ENCODE measurements around the gene GSTM5.
"Not testable (repeated sequence)": the region's sequence is repeated elsewhere in the genome, so short reads cannot be mapped to it uniquely, and the experiment has no call there.

The GSTM5 gene

DNA sequence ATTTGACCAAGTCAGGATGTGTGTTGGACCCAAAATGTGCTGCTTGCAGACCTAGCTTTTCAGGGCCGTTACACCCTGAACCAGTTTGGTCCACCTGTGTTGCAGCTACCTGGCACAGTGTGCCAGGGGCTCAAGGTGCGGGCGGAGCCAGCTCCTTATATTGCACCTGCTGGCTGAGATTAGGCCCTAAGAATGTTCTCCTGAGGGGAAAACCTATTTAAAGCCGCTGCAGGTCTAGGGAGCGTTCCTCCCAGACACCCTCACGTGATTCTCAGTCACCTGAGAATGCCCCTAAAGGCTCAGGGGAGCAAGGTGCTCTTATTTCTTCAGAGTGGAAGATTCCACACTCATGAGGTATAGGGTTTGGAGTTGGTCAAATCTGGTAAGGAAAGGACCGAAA is 16.8 kb downstream of the GSTM5 start:
- DNase-seq (ENCODE audit: low read depth): no peak

GRCh38 chr1:109730666-109731065 is 18.6 kb downstream of the GSTM5 start:
- no peak for DNase-seq (ENCODE audit: low read depth)

GRCh38 chr1:109732390-109732881 is 20.4 kb downstream of the GSTM5 start:
- DNase-seq (ENCODE audit: low read depth): no peak

DNA sequence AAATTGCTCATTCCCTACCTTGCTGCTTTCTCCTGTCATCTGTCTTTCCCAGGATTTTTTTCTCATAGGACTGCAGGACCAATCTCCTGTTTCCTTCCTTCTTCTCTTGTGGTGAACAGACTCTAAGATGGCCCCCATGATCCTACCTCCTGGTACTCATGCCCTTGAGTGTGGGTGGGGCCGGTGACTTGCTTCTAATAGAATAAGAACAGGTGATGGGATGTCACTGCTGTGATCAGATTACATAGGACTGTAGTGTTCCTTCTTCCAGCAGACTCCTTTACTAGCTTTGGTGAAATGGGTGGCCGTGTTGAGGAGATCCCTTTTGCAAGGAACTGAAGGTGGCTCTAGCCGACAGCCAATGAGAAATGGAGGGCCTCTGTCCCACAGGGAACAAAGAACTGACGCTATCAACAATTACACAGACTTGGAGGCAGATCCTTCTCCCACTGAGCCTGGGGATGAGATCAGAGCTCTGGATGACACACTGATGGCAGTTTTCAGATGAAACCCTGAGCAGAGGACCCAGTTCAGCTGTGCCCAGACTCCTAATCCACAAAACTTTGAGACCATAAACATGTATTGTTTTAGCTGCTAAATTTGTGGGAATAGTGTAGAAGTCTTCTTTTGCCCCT is 21.3 kb downstream of the GSTM5 start:
- DNase-seq (ENCODE audit: low read depth): no peak

DNA sequence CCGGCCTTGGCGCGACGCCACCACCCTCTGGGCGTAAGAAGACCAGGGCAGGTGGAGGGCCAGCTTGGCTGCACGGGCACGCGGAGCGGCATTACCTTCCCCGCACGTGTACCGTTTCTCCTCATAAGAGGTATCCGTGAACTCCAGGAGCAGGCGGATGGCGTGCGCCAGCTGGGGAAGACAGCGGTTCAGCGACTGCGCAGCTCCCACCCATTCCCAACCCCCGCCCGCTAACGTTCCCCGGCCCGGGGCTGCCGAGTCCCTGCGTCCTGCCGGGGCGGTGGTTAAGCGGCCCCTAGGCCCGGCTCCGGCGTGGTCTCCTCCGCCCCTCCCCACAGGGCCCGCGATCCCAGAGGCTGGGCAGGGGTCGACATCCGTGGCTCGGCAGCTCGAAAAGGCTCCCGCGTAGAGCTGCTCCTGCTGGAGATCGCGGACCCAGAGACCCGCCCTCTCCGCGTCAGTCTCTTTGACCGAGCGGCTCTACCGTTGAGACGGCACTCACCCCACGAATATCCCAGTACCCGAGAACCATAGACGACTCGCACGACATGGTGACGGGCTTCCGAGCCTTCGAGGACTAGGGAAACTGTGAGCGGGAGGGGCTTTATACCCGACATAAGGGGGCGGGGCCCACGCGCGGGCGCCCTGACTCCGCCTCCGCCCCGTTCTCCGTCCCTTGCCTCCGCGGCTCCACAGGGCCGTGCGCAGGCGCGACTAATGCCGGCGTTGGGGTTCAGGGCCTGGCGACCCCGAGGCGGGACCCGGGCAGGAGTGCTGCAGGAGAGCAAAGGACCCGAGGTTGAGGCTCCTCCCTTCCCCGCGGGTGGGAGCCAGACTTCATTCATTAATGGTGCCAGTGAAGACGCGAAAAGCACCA is 27.9 kb downstream of the GSTM5 start:
- peak; percentile 84 for DNase-seq (ENCODE audit: low read depth)

- DNase-seq (ENCODE audit: low read depth): no peak
Measured at GRCh38 chr1:109740615-109741373, 28.7 kb downstream of the GSTM5 start, which contains the start of gene GSTM3. Gene GSTM3 (minus strand): TSS chr1:109741038. CDS start chr1:109740287, 751 bp downstream.

- not testable (repeated sequence) for DNase-seq (ENCODE audit: low read depth)
Measured at GRCh38 chr1:109748311-109748710, 36.3 kb downstream of the GSTM5 start.

DNA sequence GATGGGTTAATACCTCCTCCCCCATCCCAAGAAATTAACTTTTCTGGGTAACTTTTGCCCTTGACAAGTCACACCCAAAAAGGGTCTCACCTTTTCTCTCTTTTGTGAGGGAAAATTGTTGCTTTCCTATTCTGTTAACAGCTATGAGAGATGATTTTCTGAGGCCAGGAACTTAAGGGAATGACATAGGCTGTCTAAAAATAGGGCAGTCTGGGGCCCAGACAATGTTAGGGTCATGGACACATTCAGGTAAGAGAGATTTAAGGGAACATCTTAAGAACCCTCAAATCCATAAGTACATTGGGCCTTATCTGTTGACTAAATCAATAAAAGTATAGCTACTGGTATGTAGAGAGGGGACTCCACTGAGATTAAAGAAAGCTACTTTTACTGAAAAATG is 37.2 kb downstream of the GSTM5 start:
- no peak for DNase-seq (ENCODE audit: low read depth)

GRCh38 chr1:109750241-109750882 is 38.3 kb downstream of the GSTM5 start:
- no peak for DNase-seq (ENCODE audit: low read depth)

DNA sequence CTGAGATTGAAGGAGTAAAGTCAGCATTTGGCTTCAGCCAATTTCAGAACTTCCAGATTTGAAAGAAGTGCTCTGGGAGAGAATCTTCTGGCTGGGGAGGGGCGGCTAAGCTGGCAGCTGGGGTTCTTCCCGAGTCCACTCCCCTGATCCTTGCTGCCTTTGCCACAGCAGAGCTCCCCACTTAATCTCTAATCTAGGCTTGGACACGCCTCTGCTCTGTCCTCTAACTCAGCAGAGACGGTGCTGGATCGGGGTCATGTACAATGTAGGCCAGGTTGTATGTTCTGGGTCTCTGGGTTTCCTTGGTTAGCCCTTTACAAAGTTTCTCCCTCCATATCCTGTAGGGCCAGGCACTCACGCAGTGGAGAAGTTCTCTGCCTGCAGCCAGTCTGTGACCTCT is 38.9 kb downstream of the GSTM5 start:
- DNase-seq (ENCODE audit: low read depth): no peak

- DNase-seq (ENCODE audit: low read depth): no peak
Measured at GRCh38 chr1:109751531-109752260, 39.6 kb downstream of the GSTM5 start.

- DNase-seq (ENCODE audit: low read depth): no peak
Measured at GRCh38 chr1:109754738-109755137, 42.7 kb downstream of the GSTM5 start.

DNA sequence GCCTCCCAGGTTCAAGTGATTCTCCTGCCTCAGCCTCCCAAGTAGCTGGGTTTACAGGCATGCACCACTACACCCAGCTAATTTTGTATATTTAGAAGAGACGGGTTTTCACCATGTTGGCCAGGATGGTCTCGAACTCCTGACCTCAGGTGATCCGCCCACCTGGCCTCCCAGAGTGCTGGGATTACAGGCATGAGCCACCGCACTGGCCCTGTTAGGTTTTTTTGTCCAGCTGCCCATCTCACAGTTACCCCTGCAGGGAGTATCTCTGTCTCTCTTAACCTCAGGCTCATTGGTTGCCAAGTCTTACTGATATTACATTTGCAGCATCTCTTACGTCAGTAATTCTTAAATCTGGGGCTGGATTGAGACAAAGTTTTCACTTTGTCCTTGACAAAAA is 44.3 kb downstream of the GSTM5 start:
- DNase-seq (ENCODE audit: low read depth): not testable (repeated sequence)

DNA sequence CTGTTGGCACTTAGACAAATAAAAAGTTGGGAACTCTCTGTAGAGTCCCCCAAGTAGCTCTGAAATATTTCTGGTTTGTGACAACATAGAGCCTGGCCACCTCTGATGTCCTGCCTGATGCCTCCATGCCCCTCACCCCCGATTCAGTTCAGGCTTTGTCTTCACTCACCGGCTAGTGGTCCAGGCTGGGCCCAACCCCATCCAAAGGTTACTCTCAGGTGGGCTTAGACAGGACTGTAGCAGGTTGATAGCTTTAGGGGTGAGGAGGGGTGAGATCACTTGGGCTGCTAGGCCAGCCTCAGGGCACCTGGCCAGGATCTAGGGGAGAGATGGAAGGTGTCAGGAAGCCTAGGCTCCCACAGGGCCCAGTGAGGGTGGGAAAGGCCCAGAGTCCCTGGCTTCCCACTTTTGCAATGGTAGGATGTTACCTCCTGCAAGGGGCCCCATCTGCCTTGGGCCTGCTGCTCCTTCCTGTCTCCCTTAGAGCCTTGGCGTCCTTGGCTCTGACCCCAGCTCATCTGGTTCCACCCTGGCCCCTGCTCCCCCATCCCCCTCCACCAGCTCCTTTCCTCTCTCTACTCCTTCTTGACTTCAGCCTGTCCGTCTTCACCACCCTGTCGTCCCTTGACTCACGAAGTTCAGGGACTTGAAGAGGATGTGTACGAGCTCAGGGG is 44.9 kb downstream of the GSTM5 start:
- DNase-seq (ENCODE audit: low read depth): no peak

GRCh38 chr1:109757936-109758786 is 46.1 kb downstream of the GSTM5 start:
- DNase-seq (ENCODE audit: low read depth): no peak

DNA sequence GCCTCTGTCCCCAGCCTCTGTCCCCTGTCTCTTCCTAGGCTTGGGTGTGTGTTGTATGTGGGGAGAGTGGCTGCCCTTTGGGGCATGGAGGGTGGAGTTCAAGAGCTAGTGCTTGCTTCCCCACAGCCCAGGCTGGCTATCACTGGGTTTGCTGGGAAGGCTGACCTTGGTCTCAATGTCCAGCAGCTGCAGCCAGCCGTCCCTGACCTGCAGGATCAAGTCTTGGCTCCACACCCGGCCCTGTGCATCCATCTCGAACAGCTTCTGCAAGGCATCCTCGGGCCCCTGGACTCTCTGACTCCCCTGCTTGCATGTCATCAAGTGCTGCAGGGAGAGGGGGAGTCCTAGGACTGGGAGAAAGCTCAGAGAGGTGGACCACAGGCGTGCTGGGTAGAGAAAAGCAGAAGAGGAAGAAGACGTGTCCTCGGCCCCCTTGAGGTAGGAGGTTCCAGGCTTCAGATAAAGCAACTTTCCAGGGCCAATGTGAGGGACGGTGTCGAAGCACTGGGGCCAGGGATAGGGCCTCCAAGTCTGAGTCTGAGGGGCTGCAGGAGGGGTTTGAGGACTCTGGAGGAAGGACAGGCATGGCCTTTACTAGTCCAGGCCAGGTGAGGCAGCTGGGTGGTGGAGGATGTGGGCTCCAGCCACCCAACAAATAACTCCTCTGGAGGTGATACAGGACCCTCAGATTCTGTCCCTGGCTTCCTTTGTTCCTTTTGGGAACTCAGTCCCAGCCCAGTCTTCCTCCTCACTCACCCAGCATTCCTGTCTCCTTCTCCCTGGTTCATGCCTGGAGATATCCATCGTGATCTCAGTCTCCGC is 47.7 kb downstream of the GSTM5 start:
- DNase-seq (ENCODE audit: low read depth): no peak

DNA sequence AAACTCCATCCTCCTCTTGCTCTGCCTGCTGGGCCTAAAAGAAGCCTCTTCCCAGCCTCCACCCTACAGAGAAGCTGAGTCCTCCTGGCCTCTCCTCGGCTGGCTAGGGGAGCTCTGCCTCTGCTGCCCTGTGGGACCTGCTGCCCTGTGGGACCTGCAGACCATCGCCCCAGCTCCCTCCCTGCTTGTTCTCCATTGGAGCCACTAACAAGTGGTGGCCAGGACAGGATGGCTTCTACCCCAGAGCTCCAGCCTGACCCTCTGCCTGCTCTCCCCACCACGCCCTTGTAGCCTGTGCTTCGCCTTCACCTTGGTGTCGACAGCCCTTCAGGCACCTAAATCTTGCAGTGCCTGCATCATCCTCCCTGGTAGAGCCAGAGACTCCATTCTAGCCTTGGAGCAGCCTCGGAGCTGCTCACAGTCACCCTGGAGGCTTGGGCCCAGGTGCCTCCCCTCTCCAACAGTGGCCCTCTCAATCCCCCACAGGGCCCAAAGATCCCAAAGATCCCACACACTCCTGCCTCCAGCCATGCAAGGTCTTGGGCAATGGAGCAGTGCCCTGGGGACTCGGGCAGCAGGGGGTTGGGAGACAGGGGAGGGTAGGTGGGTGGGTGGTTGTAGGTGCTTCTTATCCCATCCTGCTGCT is 48.7 kb downstream of the GSTM5 start:
- DNase-seq (ENCODE audit: low read depth): no peak
